ENCODE results near the gene ZXDA. TPM values are rescaled to one million over a fixed set of nuclear protein-coding genes. Genes with fewer than 3 reads are reported as not detected.
"Not testable (repeated sequence)": the region's sequence is repeated elsewhere in the genome, so short reads cannot be mapped to it uniquely, and the experiment has no call there.

Gene ZXDA
- polyA plus RNA-seq, 2 of the 4 experiments (the other 2 are of a cell fraction) = 1.4 to 2.0 TPM

DNA sequence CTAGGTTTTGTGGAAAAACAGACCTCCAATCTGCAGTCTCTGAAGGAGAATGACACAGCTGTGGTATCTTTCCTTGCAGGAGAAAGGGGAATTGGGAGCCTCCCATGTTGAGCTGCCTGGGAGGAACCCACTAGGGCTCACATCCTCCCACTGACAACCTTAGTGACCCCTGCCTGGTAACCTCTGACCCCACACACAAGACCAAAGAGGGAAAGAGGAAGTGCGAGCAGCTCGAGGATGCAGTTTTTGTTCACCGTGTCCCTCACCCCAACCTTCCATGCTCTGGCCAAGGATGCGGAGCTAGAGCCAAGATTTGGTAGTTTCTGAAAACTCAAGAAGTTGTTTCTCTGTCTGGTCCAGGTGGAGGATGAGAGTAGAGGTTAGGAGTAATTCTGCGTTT, 5.4 kb upstream of the ZXDA start (continued):
- TF ChIP-seq EHF (CRISPR knock-in tag; IDR thresholded peaks at IDR 0.05) (no peak), RFX5 (IDR thresholded peaks at IDR 0.05) (no peak), ZNF302 (CRISPR knock-in tag; IDR thresholded peaks at IDR 0.05) (no peak), SREBF2 (IDR thresholded peaks at IDR 0.05) (no peak), FOSL2 (IDR thresholded peaks at IDR 0.05) (no peak), FOSL2 (CRISPR knock-in tag; IDR thresholded peaks at IDR 0.05) (no peak), GATA3 (IDR thresholded peaks at IDR 0.05; ENCODE audit: borderline replicate concordance) (no peak)

DNA sequence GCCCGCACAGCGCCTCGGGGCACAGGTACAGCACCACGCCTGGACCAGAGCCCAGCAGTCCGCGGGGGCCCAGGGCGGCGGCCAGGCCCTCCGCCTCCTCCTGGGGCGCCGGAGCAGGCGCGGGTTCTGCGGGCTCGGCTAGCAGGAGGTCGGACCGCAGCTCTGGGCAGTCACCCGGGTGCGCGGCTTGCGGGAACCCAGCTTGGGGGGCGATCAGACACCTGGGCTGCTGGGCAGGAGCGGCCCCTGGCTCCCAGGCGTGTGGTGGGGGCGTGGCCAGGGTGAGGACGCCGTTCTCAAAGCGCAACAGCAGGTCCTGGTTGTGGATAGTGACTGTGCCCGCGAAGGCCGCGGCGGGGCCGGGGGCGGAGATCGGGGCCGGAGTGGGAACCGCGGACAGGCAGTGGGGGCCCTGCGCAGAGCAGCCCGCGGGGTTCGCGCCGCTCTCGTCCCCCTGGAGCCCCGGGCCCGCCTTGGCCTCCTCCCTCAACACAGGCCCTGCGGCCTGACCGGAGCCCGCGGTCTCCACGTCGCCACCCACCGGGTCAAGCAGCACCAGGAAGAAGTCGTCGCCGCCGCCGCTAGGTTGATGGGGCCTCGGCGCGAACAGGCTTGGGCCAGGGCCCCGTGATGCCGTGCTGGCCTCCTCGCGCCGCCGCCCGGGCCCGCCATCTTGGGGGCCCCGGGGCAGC, 517 bp downstream of the ZXDA start:
- H3K9me3 ChIP-seq, CTCF ChIA-PET, POLR2A ChIA-PET, H3K4me1 ChIP-seq: not testable (repeated sequence)
- Histone ChIP-seq H3K4me2 (peak overlapping the region; percentile 78), H3K4me3 (peak overlapping the region; percentile 55), H3K27ac (peak overlapping the region; percentile 76 to 96)
- peak; percentile 86 for TF ChIP-seq PHF8 (IDR thresholded peaks at IDR 0.05; ENCODE audit: borderline replicate concordance, low read depth)
- ATAC-seq (peak; percentile 93 to 95), DNase-seq (ENCODE audit: low read depth in 1 of 2, low spot score in 1 of 2) (peak in 1 of 2 experiments; percentile 47), FAIRE-seq (peak; percentile 81)
- WGBS (ENCODE audit: missing lambda C conversion rate) = 0% methylated on average over 3 of the region's 72 CpGs

DNA sequence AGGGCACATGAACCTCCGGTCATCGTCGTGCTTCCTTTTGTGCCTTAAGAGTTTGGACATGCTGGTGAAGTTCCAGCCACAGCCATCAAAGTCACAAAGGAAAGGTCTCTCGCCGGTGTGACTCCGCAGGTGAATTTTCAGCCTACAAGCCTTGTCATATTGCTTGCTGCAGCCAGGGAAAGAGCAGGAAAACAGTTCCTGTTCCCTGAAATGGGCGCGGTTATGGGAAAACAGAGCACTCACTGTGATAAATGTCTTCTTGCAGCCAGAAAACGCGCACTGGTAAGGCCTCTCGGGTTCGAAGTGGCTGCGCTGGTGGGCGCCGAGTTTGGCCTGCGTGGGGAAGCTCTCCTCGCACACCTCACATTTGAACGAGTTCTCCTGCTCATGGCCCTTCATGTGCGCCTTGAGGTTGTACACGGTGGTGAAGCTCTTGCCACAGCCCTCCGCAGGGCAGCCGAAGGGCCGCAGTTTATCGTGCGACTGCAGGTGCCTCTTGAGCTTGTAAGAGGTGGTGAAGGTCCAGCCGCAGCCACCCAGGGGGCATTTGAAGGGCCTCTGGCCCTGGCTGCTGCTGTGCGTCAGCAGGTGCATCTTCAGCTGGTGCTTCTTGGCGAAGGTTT, 1.2 kb downstream of the ZXDA start:
- peak; percentile 45 to 71 for ATAC-seq
- WGBS (ENCODE audit: missing lambda C conversion rate) = 98% methylated on average over 10 of the region's 28 CpGs
- H3K4me1 ChIP-seq; POLR2A ChIA-PET; DNase-seq (ENCODE audit: low read depth in 1 of 2, low spot score in 1 of 2); CTCF ChIA-PET; H3K9me3 ChIP-seq; FAIRE-seq: not testable (repeated sequence)
- Histone ChIP-seq H3K27ac (peak overlapping the region; percentile 76 to 96), H3K4me3 (peak overlapping the region; percentile 55), H3K4me2 (peak overlapping the region; percentile 78)

DNA sequence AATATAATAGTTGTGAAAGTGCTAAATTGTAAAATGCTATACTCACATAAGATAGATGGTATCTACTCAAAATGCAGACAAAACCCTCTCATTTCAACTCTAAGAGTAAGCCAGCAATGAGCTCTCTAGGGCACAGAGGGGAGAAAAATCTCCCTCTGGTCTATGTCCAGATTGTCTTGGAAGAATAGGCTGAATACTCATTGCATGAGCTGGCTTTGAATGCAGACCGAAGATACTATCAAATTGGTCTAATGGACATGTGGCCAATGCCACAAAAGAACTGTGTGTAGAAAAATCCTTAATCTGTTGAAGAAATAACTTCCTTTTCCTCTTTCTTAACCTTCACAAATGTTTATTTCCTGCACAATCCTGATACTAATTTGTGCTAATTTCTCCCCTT, 3.5 kb downstream of the ZXDA start:
- Histone ChIP-seq H3K4me1 (peaks cover 6% of the 10 kb centered on the region; the same call in 2 of the 3 replicates), H3K27ac (no peak overlapping the region), H3K4me2 (no peak overlapping the region), H3K4me3 (no peak overlapping the region), H3K9me3 (no peaks in the 10 kb centered on the region)
- ChIA-PET CTCF (no interaction called here), POLR2A (no interaction called here)
- 71% methylated on average over 1 of the region's 1 CpG for WGBS (ENCODE audit: missing lambda C conversion rate)
- ATAC-seq (no peak), FAIRE-seq (no peak), DNase-seq (ENCODE audit: low read depth in 1 of 2, low spot score in 1 of 2) (no peak)
- TF ChIP-seq SREBF2 (IDR thresholded peaks at IDR 0.05) (no peak), RNF2 (IDR thresholded peaks at IDR 0.05; ENCODE audit: borderline replicate concordance, low read depth) (no peak), RFX5 (IDR thresholded peaks at IDR 0.05) (no peak), RARB (CRISPR knock-in tag; IDR thresholded peaks at IDR 0.05) (no peak), ZC3H11A (IDR thresholded peaks at IDR 0.05) (no peak)

DNA sequence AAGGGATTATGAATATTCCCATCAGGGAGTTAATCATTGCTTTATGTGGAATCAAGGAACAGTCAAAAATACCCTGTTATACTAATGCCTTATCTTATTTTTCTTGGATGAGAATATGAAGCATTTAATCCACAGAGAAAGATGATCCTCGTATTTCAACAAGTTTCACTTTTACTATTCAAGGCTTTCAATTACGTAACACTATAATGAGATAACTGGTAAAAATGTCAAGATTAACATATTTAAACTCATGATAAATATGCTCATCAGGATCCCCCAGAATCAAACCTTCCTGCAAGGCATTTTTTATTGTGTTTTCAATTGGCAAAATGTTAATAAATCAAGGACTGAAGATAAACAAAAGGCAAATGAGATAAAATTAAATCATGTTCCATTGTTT, 5.1 kb downstream of the ZXDA start:
- H3K9me3 ChIP-seq = no peaks in the 10 kb centered on the region
- ATAC-seq (no peak), DNase-seq (ENCODE audit: low read depth in 1 of 2, low spot score in 1 of 2) (no peak), FAIRE-seq (peak; percentile 36)
- H3K4me3 ChIP-seq = no peak overlapping the region
- 84% methylated on average over 2 of the region's 2 CpGs for WGBS (ENCODE audit: missing lambda C conversion rate)
- TF ChIP-seq KDM5A (IDR thresholded peaks at IDR 0.05) (no peak), FOXS1 (CRISPR knock-in tag; IDR thresholded peaks at IDR 0.05) (no peak), EHMT2 (IDR thresholded peaks at IDR 0.05; ENCODE audit: low read depth) (no peak), NFE2L2 (conservative IDR thresholded peaks at IDR 0.05; ENCODE audit: low read length) (no peak), HOXB13 (CRISPR knock-in tag; IDR thresholded peaks at IDR 0.05; ENCODE audit: low read depth) (no peak), ZC3H11A (IDR thresholded peaks at IDR 0.05) (no peak), BHLHE40 (IDR thresholded peaks at IDR 0.05; ENCODE audit: low read depth, low read length) (no peak), JUNB (IDR thresholded peaks at IDR 0.05) (no peak), EP300 (IDR thresholded peaks at IDR 0.05) (no peak)
- TF ChIP-seq, protein P1, sequence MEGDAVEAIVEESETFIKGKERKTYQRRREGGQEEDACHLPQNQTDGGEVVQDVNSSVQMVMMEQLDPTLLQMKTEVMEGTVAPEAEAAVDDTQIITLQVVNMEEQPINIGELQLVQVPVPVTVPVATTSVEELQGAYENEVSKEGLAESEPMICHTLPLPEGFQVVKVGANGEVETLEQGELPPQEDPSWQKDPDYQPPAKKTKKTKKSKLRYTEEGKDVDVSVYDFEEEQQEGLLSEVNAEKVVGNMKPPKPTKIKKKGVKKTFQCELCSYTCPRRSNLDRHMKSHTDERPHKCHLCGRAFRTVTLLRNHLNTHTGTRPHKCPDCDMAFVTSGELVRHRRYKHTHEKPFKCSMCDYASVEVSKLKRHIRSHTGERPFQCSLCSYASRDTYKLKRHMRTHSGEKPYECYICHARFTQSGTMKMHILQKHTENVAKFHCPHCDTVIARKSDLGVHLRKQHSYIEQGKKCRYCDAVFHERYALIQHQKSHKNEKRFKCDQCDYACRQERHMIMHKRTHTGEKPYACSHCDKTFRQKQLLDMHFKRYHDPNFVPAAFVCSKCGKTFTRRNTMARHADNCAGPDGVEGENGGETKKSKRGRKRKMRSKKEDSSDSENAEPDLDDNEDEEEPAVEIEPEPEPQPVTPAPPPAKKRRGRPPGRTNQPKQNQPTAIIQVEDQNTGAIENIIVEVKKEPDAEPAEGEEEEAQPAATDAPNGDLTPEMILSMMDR (IDR thresholded peaks at IDR 0.05) = no peak
- TF ChIP-seq, protein P2, sequence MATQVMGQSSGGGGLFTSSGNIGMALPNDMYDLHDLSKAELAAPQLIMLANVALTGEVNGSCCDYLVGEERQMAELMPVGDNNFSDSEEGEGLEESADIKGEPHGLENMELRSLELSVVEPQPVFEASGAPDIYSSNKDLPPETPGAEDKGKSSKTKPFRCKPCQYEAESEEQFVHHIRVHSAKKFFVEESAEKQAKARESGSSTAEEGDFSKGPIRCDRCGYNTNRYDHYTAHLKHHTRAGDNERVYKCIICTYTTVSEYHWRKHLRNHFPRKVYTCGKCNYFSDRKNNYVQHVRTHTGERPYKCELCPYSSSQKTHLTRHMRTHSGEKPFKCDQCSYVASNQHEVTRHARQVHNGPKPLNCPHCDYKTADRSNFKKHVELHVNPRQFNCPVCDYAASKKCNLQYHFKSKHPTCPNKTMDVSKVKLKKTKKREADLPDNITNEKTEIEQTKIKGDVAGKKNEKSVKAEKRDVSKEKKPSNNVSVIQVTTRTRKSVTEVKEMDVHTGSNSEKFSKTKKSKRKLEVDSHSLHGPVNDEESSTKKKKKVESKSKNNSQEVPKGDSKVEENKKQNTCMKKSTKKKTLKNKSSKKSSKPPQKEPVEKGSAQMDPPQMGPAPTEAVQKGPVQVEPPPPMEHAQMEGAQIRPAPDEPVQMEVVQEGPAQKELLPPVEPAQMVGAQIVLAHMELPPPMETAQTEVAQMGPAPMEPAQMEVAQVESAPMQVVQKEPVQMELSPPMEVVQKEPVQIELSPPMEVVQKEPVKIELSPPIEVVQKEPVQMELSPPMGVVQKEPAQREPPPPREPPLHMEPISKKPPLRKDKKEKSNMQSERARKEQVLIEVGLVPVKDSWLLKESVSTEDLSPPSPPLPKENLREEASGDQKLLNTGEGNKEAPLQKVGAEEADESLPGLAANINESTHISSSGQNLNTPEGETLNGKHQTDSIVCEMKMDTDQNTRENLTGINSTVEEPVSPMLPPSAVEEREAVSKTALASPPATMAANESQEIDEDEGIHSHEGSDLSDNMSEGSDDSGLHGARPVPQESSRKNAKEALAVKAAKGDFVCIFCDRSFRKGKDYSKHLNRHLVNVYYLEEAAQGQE (IDR thresholded peaks at IDR 0.05) = no peak
- H3K4me2 ChIP-seq = no peak overlapping the region
- ChIA-PET CTCF (no interaction called here), POLR2A (no interaction called here)
- peaks cover 3% of the 10 kb centered on the region; the same call in 1 of the 3 replicates for H3K4me1 ChIP-seq
- H3K27ac ChIP-seq = no peak overlapping the region
